Measurements from ENCODE around the gene ETV5. TPM values are rescaled to one million over a fixed set of nuclear protein-coding genes. Genes with fewer than 3 reads are reported as not detected.

The ETV5 gene
- total RNA-seq, 1 donor = 42.3 TPM

DNA sequence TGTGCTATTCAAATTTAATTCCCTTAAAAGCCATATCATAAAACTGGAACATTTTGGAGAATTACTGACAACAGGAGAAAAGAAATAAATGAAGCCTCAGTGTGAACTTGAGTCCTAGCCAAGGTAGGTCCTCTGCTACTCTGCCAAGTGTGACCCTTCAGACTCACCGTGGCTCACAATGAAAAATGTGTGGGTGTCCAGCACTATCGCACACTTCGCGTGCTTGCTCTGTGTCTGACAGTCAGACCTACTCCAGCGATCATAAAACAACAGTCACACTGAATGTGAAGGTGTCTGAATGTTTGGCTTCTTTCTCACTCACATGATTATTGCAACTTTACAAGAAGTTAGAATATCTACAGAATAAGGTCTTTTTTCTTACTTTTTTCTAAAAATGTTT is 105.3 kb downstream of the ETV5 start:
- no peak overlapping the region for H2AFZ ChIP-seq (ENCODE audit: low read length)
- no peaks in the 10 kb centered on the region for H3K79me2 ChIP-seq (ENCODE audit: insufficient read depth, low read length)
- TF ChIP-seq, protein P1, sequence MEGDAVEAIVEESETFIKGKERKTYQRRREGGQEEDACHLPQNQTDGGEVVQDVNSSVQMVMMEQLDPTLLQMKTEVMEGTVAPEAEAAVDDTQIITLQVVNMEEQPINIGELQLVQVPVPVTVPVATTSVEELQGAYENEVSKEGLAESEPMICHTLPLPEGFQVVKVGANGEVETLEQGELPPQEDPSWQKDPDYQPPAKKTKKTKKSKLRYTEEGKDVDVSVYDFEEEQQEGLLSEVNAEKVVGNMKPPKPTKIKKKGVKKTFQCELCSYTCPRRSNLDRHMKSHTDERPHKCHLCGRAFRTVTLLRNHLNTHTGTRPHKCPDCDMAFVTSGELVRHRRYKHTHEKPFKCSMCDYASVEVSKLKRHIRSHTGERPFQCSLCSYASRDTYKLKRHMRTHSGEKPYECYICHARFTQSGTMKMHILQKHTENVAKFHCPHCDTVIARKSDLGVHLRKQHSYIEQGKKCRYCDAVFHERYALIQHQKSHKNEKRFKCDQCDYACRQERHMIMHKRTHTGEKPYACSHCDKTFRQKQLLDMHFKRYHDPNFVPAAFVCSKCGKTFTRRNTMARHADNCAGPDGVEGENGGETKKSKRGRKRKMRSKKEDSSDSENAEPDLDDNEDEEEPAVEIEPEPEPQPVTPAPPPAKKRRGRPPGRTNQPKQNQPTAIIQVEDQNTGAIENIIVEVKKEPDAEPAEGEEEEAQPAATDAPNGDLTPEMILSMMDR (IDR thresholded peaks at IDR 0.05; ENCODE audit: extremely low read depth, low read depth, low read length) = no peak
- H3K27me3 ChIP-seq (ENCODE audit: insufficient read depth, low read length) = peaks cover 12% of the 10 kb centered on the region
- no peaks in the 10 kb centered on the region for H3K4me1 ChIP-seq (ENCODE audit: insufficient read depth, low read length)
- no peaks in the 10 kb centered on the region for H3K9me3 ChIP-seq (ENCODE audit: low read depth, low read length)
- H3K4me2 ChIP-seq (ENCODE audit: insufficient read depth, low read length) = no peak overlapping the region
- H3K27ac ChIP-seq (ENCODE audit: low read depth, low read length) = no peak overlapping the region
- no peaks in the 10 kb centered on the region for H3K36me3 ChIP-seq (ENCODE audit: insufficient read depth, low read length)
- no peak for DNase-seq (ENCODE audit: insufficient read length, low spot score, missing footprints)
- no peak overlapping the region for H3K4me3 ChIP-seq (ENCODE audit: insufficient read depth, low read length)
- no peaks in the 10 kb centered on the region for H4K20me1 ChIP-seq (ENCODE audit: insufficient read depth, low read length)

DNA sequence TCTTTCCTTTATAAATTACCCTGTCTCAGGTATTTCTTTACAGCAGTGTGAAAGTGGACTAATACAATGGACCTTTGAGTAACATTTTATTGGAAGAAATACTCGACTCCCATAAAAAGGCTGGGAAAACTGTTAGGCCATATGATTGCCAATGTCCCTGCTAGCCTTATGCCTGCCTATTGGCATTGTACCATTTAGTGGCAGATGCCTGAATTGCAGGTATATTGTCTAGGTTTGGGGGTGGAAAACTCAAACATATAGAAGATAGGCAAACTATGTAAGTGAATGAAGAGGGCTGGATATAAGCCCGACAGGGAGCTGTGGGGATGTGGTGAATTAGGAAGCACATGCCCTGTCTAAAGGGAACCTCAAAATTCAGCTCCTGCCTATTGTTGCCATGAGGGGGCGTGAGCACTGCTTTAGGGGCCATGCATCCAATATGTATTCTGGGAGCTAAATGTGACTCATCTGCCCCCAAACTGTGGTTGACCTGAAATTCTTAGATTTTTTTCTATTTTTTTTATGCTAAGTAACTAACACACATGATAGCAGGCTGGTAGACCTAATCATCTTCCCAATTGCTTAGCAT is 105.9 kb downstream of the ETV5 start:
- Histone ChIP-seq H3K4me3 (ENCODE audit: insufficient read depth, low read length) (no peak overlapping the region), H3K4me1 (ENCODE audit: insufficient read depth, low read length) (no peaks in the 10 kb centered on the region), H3K27me3 (ENCODE audit: insufficient read depth, low read length) (peaks cover 12% of the 10 kb centered on the region), H3K27ac (ENCODE audit: low read depth, low read length) (no peak overlapping the region), H2AFZ (ENCODE audit: low read length) (no peak overlapping the region), H3K9me3 (ENCODE audit: low read depth, low read length) (no peaks in the 10 kb centered on the region), H4K20me1 (ENCODE audit: insufficient read depth, low read length) (no peaks in the 10 kb centered on the region), H3K79me2 (ENCODE audit: insufficient read depth, low read length) (no peaks in the 10 kb centered on the region), H3K4me2 (ENCODE audit: insufficient read depth, low read length) (no peak overlapping the region), H3K36me3 (ENCODE audit: insufficient read depth, low read length) (no peaks in the 10 kb centered on the region)
- TF ChIP-seq, protein P1 (IDR thresholded peaks at IDR 0.05; ENCODE audit: extremely low read depth, low read depth, low read length) = peak; percentile 49
- DNase-seq (ENCODE audit: insufficient read length, low spot score, missing footprints) = no peak

DNA sequence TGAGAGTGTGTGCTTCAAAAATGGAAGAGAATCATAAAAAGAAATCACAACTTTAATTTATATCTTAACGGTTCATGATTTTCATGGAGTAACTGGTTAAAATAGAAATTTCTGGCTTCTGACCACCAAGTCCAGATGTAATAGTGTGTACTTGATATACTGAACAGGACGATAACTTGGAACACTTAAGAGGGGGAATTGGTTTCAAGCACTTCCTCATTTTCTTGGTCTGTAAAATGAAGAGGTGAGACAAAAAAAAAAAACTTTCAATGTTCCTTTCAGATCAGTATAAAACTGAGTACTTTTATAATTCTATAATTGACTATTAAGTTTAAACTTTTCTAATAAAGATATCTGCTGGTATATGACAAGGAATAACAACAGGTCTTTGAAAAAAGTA is 107.0 kb downstream of the ETV5 start:
- Histone ChIP-seq H3K27me3 (ENCODE audit: insufficient read depth, low read length) (peaks cover 12% of the 10 kb centered on the region), H3K36me3 (ENCODE audit: insufficient read depth, low read length) (no peaks in the 10 kb centered on the region), H3K9me3 (ENCODE audit: low read depth, low read length) (no peaks in the 10 kb centered on the region), H3K27ac (ENCODE audit: low read depth, low read length) (no peak overlapping the region), H2AFZ (ENCODE audit: low read length) (no peak overlapping the region), H3K4me1 (ENCODE audit: insufficient read depth, low read length) (no peaks in the 10 kb centered on the region), H4K20me1 (ENCODE audit: insufficient read depth, low read length) (no peaks in the 10 kb centered on the region), H3K4me3 (ENCODE audit: insufficient read depth, low read length) (no peak overlapping the region), H3K79me2 (ENCODE audit: insufficient read depth, low read length) (no peaks in the 10 kb centered on the region), H3K4me2 (ENCODE audit: insufficient read depth, low read length) (no peak overlapping the region)
- DNase-seq (ENCODE audit: insufficient read length, low spot score, missing footprints) = no peak
- TF ChIP-seq, protein P1 (IDR thresholded peaks at IDR 0.05; ENCODE audit: extremely low read depth, low read depth, low read length) = no peak

DNA sequence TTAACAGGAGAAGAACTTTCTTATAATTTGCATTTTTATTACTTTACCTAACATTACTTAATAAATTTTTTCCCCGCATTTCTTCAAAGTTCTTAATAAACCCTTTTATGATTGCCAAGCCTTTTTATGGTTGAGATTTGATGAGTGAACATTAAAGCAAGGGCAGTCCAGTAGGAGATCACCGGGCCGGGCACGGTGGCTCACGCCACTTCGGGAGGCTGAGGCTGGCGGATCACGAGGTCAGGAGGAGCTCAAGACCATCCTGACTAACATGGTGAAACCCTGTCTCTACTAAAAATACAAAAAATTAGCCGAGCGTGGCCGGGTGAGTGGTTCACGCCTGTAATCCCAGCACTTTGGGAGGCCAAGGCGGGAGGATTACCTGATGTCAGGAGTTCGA is 109.7 kb downstream of the ETV5 start:
- no peak for DNase-seq (ENCODE audit: insufficient read length, low spot score, missing footprints)
- Histone ChIP-seq H3K9me3 (ENCODE audit: low read depth, low read length) (no peaks in the 10 kb centered on the region), H3K4me1 (ENCODE audit: insufficient read depth, low read length) (peaks cover 12% of the 10 kb centered on the region), H3K79me2 (ENCODE audit: insufficient read depth, low read length) (no peaks in the 10 kb centered on the region), H3K36me3 (ENCODE audit: insufficient read depth, low read length) (no peaks in the 10 kb centered on the region), H3K4me2 (ENCODE audit: insufficient read depth, low read length) (no peak overlapping the region), H3K27ac (ENCODE audit: low read depth, low read length) (no peak overlapping the region), H3K27me3 (ENCODE audit: insufficient read depth, low read length) (peaks cover 12% of the 10 kb centered on the region), H3K4me3 (ENCODE audit: insufficient read depth, low read length) (no peak overlapping the region), H2AFZ (ENCODE audit: low read length) (no peak overlapping the region), H4K20me1 (ENCODE audit: insufficient read depth, low read length) (no peaks in the 10 kb centered on the region)
- TF ChIP-seq, protein P1 (IDR thresholded peaks at IDR 0.05; ENCODE audit: extremely low read depth, low read depth, low read length) = no peak

All from osteoblast (primary cell).